Smooth muscle cell (in vitro differentiated cells): ENCODE results near the gene EGFL8. TPM values are rescaled to one million over a fixed set of nuclear protein-coding genes. Genes with fewer than 3 reads are reported as not detected.
"Not testable (repeated sequence)": the region's sequence is repeated elsewhere in the genome, so short reads cannot be mapped to it uniquely, and the experiment has no call there.

Experiments
- DNase-seq: peaks from one replicate; lab custom pipeline; 2025; ENCODE audit not compliant: unreplicated experiment; lab: John Stamatoyannopoulos, UW
- H2AFZ ChIP-seq: fragments of 200-600 bp; sonication (generic); 2 replicates; pipeline ENCODE4 v1.6.0; 2016; ENCODE audit warnings: antibody characterized with exemption, low read depth, mild to moderate bottlenecking
- H3F3A ChIP-seq: fragments of 200-600 bp; sonication (generic); 2 replicates; pipeline ENCODE4 v1.6.0; 2017; ENCODE audit warnings: antibody characterized with exemption, low read depth
- H3K27ac ChIP-seq: fragments of 200-600 bp; sonication (generic); 2 replicates; pipeline ENCODE4 v1.5.1; 2016; ENCODE audit warnings: low read depth, mild to moderate bottlenecking
- H3K27me3 ChIP-seq: fragments of 200-600 bp; sonication (generic); 2 replicates; pipeline ENCODE4 v1.6.1; 2016; ENCODE audit warnings: low read depth, mild to moderate bottlenecking
- H3K36me3 ChIP-seq: fragments of 200-600 bp; sonication (generic); 2 replicates; pipeline ENCODE4 v1.5.1; 2016; ENCODE audit warnings: low read depth
- H3K4me1 ChIP-seq: fragments of 200-600 bp; sonication (generic); 2 replicates; pipeline ENCODE4 v1.5.1; 2016; ENCODE audit warnings: low read depth
- H3K4me2 ChIP-seq: fragments of 200-600 bp; sonication (generic); 2 replicates; pipeline ENCODE4 v1.6.0; 2016; ENCODE audit warnings: mild to moderate bottlenecking
- H3K4me3 ChIP-seq: fragments of 200-600 bp; sonication (generic); 2 replicates; pipeline ENCODE4 v1.5.1; 2016; ENCODE audit warnings: mild to moderate bottlenecking
- H3K79me2 ChIP-seq: fragments of 200-600 bp; sonication (generic); 2 replicates; pipeline ENCODE4 v1.6.0; 2016; ENCODE audit warnings: low read depth, mild to moderate bottlenecking
- H3K9ac ChIP-seq: fragments of 200-600 bp; sonication (generic); 2 replicates; pipeline ENCODE4 v1.6.0; 2016; ENCODE audit warnings: low read depth
- H3K9me3 ChIP-seq: fragments of 200-600 bp; sonication (generic); replicated peaks from 2 replicates; pipeline ENCODE4 v1.5.1; 2016; ENCODE audit warnings: low read depth
- H4K20me1 ChIP-seq: fragments of 200-600 bp; sonication (generic); 2 replicates; pipeline ENCODE4 v1.6.0; 2016; ENCODE audit warnings: low read depth
- WGBS: methylation state at CpG from one replicate; pipeline ENCODE4 v1.1.7; 2016; ENCODE audit warnings: low lambda C conversion rate; 5-methylcytosine and 5-hydroxymethylcytosine counted together
- polyA plus RNA-seq: library from polyadenylated mRNA; unstranded; fragments of >200 nt; fragmentation: Nextera tagmentation; extraction: Ambion mirVana; gene quantifications from 2 replicates; pipeline ENCODE4 v1.2.1, GENCODE V29; 2016
- total RNA-seq: library from RNA; depleted of rRNA; stranded (reverse); fragments of >200 nt; gene quantifications from 2 replicates; pipeline ENCODE4 v1.2.3, GENCODE V29; 2014
- TF ChIP-seq, protein P1 (sequence below): fragments of 200-600 bp; sonication (generic); IDR thresholded peaks from 2 replicates; pipeline ENCODE4 v1.5.1; 2017; ENCODE audit warnings: borderline replicate concordance, mild to moderate bottlenecking, antibody characterized with exemption; ENCODE audit not compliant: insufficient read depth, poor library complexity, severe bottlenecking

Gene EGFL8
- total and polyA plus RNA-seq, 2 experiments from 2014 or later, result 4.3 to 5.6 TPM

DNA sequence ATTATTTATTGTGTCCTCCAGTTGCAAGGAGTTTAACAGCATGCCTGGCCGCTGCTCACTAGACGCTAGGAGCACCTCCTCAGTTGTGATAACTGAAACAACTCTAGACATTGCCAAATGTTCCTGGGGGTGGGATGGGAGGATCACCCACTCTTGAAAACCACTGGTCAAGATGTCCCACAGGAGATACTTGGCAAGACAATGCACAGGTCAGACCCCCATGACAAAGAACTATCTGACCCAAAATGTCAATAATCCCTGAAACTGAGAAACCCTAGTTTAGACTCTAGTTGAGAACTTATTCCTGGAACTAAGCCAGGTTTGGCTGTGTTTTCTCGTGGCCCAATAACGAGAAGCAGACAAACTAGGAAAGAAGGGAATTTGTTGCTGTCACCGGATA is 24.8 kb upstream of the EGFL8 start:
- Histone ChIP-seq H3K9ac (no peak overlapping the region), H3K27ac (no peak overlapping the region), H3K4me2 (no peak overlapping the region), H3F3A (no peaks in the 10 kb centered on the region), H3K4me3 (no peak overlapping the region), H3K4me1 (no peaks in the 10 kb centered on the region), H3K27me3 (no peaks in the 10 kb centered on the region), H4K20me1 (no peaks in the 10 kb centered on the region), H3K36me3 (no peaks in the 10 kb centered on the region), H3K79me2 (no peaks in the 10 kb centered on the region), H2AFZ (no peak overlapping the region), H3K9me3 (no peaks in the 10 kb centered on the region)
- DNase-seq, result no peak
- TF ChIP-seq, protein P1, sequence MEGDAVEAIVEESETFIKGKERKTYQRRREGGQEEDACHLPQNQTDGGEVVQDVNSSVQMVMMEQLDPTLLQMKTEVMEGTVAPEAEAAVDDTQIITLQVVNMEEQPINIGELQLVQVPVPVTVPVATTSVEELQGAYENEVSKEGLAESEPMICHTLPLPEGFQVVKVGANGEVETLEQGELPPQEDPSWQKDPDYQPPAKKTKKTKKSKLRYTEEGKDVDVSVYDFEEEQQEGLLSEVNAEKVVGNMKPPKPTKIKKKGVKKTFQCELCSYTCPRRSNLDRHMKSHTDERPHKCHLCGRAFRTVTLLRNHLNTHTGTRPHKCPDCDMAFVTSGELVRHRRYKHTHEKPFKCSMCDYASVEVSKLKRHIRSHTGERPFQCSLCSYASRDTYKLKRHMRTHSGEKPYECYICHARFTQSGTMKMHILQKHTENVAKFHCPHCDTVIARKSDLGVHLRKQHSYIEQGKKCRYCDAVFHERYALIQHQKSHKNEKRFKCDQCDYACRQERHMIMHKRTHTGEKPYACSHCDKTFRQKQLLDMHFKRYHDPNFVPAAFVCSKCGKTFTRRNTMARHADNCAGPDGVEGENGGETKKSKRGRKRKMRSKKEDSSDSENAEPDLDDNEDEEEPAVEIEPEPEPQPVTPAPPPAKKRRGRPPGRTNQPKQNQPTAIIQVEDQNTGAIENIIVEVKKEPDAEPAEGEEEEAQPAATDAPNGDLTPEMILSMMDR, result no peak
- WGBS, result 59% methylated on average over 5 of the region's 5 CpGs

GRCh38 chr6:32140420-32141046 is 23.9 kb upstream of the EGFL8 start:
- H3K79me2 ChIP-seq, result no peaks in the 10 kb centered on the region
- no peak for DNase-seq
- H3K27ac ChIP-seq, result no peak overlapping the region
- no peak overlapping the region for H3K9ac ChIP-seq
- no peak overlapping the region for H3K4me2 ChIP-seq
- no peaks in the 10 kb centered on the region for H3K36me3 ChIP-seq
- 64% methylated on average over 5 of the region's 5 CpGs for WGBS
- no peaks in the 10 kb centered on the region for H4K20me1 ChIP-seq
- H3F3A ChIP-seq, result no peaks in the 10 kb centered on the region
- no peaks in the 10 kb centered on the region for H3K4me1 ChIP-seq
- TF ChIP-seq, protein P1, result no peak
- H3K4me3 ChIP-seq, result no peak overlapping the region
- no peaks in the 10 kb centered on the region for H3K9me3 ChIP-seq
- no peaks in the 10 kb centered on the region for H3K27me3 ChIP-seq
- peak overlapping the region; percentile 54 for H2AFZ ChIP-seq

GRCh38 chr6:32144238-32144637 is 20.2 kb upstream of the EGFL8 start:
- H3K27me3 ChIP-seq, DNase-seq, H3K79me2 ChIP-seq, H4K20me1 ChIP-seq, H3F3A ChIP-seq, H2AFZ ChIP-seq, H3K4me2 ChIP-seq, H3K27ac ChIP-seq, H3K36me3 ChIP-seq, H3K9ac ChIP-seq, H3K4me3 ChIP-seq, H3K9me3 ChIP-seq, H3K4me1 ChIP-seq: not testable (repeated sequence)
- WGBS, result 96% methylated on average over 7 of the region's 7 CpGs

DNA sequence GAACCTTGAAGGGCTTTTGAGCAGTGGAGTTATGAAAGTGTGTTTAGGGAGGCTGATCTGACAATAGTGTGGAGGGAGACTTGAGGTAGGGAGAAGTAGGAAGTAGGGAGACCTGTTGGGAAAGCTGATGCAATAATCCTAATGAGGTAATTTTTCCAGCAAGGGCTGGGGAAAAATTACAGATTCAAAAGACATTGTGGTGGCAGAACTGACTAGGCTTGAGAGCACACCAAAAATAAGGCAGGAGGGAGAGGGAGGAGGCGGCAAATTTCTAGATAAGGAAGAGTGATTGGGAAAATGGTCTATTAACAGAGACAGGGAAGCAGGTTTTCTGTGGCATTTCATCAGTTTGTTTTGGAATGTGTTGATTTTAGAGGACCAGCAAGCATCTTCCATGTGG is 18.1 kb upstream of the EGFL8 start:
- no peaks in the 10 kb centered on the region for H3K9me3 ChIP-seq
- DNase-seq, result no peak
- TF ChIP-seq, protein P1, result no peak

More for the DNA sequence above, 18.1 kb upstream of the EGFL8 start:
- H4K20me1 ChIP-seq, result no peaks in the 10 kb centered on the region
- H3K4me3 ChIP-seq, result no peak overlapping the region
- no peak overlapping the region for H3K4me2 ChIP-seq
- peaks cover under 1% of the 10 kb centered on the region for H3K4me1 ChIP-seq
- H3K27me3 ChIP-seq, result peaks cover 24% of the 10 kb centered on the region
- no peak overlapping the region for H3K27ac ChIP-seq
- peak overlapping the region; percentile 27 for H2AFZ ChIP-seq
- no peak overlapping the region for H3K9ac ChIP-seq
- H3K79me2 ChIP-seq, result no peaks in the 10 kb centered on the region
- H3K36me3 ChIP-seq, result no peaks in the 10 kb centered on the region
- 72% methylated on average over 1 of the region's 1 CpG for WGBS
- H3F3A ChIP-seq, result no peaks in the 10 kb centered on the region
